NT2/D1 (cell line): Measurements from ENCODE around the gene APBA2.
"Not testable (repeated sequence)": the region's sequence is repeated elsewhere in the genome, so short reads cannot be mapped to it uniquely, and the experiment has no call there.

Source experiments
- SUZ12 ChIP-seq: IDR thresholded peaks from 2 replicates; pipeline ENCODE4 v1.6.1; 2011; ENCODE audit not compliant: insufficient read length, insufficient read depth; ENCODE audit errors: extremely low read depth
- YY1 ChIP-seq: IDR thresholded peaks from 2 replicates; pipeline ENCODE4 v1.6.1; 2011; ENCODE audit not compliant: insufficient read length, insufficient read depth

GRCh38 chr15:28842210-28842609, 43.6 kb upstream of the APBA2 start:
- not testable (repeated sequence) for TF ChIP-seq SUZ12, YY1
